ENCODE results near the gene FGGY.
A peak's percentile ranks its signal among the peaks of the same experiment; 100 is the strongest.

The FGGY gene

GRCh38 chr1:59292562-59292961 is 4.3 kb upstream of the FGGY start:
- no peaks in the 10 kb centered on the region for H3K27me3 ChIP-seq
- no peak for DNase-seq
- no peaks in the 10 kb centered on the region for H3K4me1 ChIP-seq
- no peaks in the 10 kb centered on the region for H3K36me3 ChIP-seq
- H3K9me3 ChIP-seq = no peaks in the 10 kb centered on the region
- H3K4me3 ChIP-seq (ENCODE audit: low read depth, low read length) = no peak overlapping the region
- TF ChIP-seq CTCF (IDR thresholded peaks at IDR 0.05; ENCODE audit: low read depth, low read length) = no peak

GRCh38 chr1:59293206-59293605 is 3.7 kb upstream of the FGGY start:
- H3K36me3 ChIP-seq = no peaks in the 10 kb centered on the region
- no peak for TF ChIP-seq CTCF (IDR thresholded peaks at IDR 0.05; ENCODE audit: low read depth, low read length)
- no peaks in the 10 kb centered on the region for H3K9me3 ChIP-seq
- no peaks in the 10 kb centered on the region for H3K4me1 ChIP-seq
- H3K27me3 ChIP-seq = no peaks in the 10 kb centered on the region
- no peak overlapping the region for H3K4me3 ChIP-seq (ENCODE audit: low read depth, low read length)
- no peak for DNase-seq

GRCh38 chr1:59293849-59294248 is 3.0 kb upstream of the FGGY start:
- Histone ChIP-seq H3K4me3 (ENCODE audit: low read depth, low read length) (no peak overlapping the region), H3K4me1 (no peaks in the 10 kb centered on the region), H3K36me3 (no peaks in the 10 kb centered on the region), H3K9me3 (no peaks in the 10 kb centered on the region), H3K27me3 (no peaks in the 10 kb centered on the region)
- TF ChIP-seq CTCF (IDR thresholded peaks at IDR 0.05; ENCODE audit: low read depth, low read length) = no peak
- no peak for DNase-seq

- H3K9me3 ChIP-seq = no peaks in the 10 kb centered on the region
- H3K4me3 ChIP-seq (ENCODE audit: low read depth, low read length) = no peak overlapping the region
- H3K4me1 ChIP-seq = no peaks in the 10 kb centered on the region
- no peak for TF ChIP-seq CTCF (IDR thresholded peaks at IDR 0.05; ENCODE audit: low read depth, low read length)
- no peaks in the 10 kb centered on the region for H3K27me3 ChIP-seq
- no peak for DNase-seq
- no peaks in the 10 kb centered on the region for H3K36me3 ChIP-seq
Measured at GRCh38 chr1:59294423-59294822, 2.5 kb upstream of the FGGY start.

- no peak for DNase-seq
- TF ChIP-seq CTCF (IDR thresholded peaks at IDR 0.05; ENCODE audit: low read depth, low read length) = no peak
- Histone ChIP-seq H3K9me3 (no peaks in the 10 kb centered on the region), H3K36me3 (no peaks in the 10 kb centered on the region), H3K4me3 (ENCODE audit: low read depth, low read length) (peak overlapping the region; percentile 49; the same call in 1 of the 2 replicates), H3K27me3 (no peaks in the 10 kb centered on the region), H3K4me1 (no peaks in the 10 kb centered on the region)
Measured at GRCh38 chr1:59295618-59296017, 1.3 kb upstream of the FGGY start.

- no peaks in the 10 kb centered on the region for H3K27me3 ChIP-seq
- no peak for DNase-seq
- H3K9me3 ChIP-seq = no peaks in the 10 kb centered on the region
- H3K4me1 ChIP-seq = no peaks in the 10 kb centered on the region
- TF ChIP-seq CTCF (IDR thresholded peaks at IDR 0.05; ENCODE audit: low read depth, low read length) = no peak
- no peak overlapping the region for H3K4me3 ChIP-seq (ENCODE audit: low read depth, low read length)
- no peaks in the 10 kb centered on the region for H3K36me3 ChIP-seq
Measured at GRCh38 chr1:59298026-59298583, 1.2 kb downstream of the FGGY start.
